Measurements from ENCODE around the gene LATS2.
A peak's percentile ranks its signal among the peaks of the same experiment; 100 is the strongest.

The LATS2 gene

GRCh38 chr13:21061029-21061763, at the start of gene LATS2:
Gene LATS2, minus strand, starts transcription at chr13:21061586. Its CDS starts 15,560 bp downstream, at chr13:21046026.
- Histone ChIP-seq H3K4me1 (ENCODE audit: control insufficient read depth, insufficient read depth, low read length) (peaks cover 13% of the 10 kb centered on the region), H3K4me3 (ENCODE audit: low read length in 2 of 2) (peak within 1 kb of the TSS; percentile 73 to 82), H3K36me3 (ENCODE audit: control insufficient read depth in 2 of 2, insufficient read depth in 2 of 2, low read length in 2 of 2) (no peaks in the 10 kb centered on the region), H3K27me3 (ENCODE audit: control insufficient read depth in 1 of 2, insufficient read depth in 2 of 2, low read length in 2 of 2) (no peaks in the 10 kb centered on the region), H3K9me3 (ENCODE audit: control insufficient read depth in 2 of 2, low read length in 2 of 2) (no peaks in the 10 kb centered on the region), H3K27ac (ENCODE audit: low read length) (peak within 1 kb of the TSS; percentile 95), H3K9ac (ENCODE audit: low read length in 2 of 2) (peak within 1 kb of the TSS; percentile 83 to 84)

GRCh38 chr13:21109168-21109567, 47.8 kb upstream of the LATS2 start:
- Histone ChIP-seq H3K27me3 (ENCODE audit: control insufficient read depth in 1 of 2, insufficient read depth in 2 of 2, low read length in 2 of 2) (no peaks in the 10 kb centered on the region), H3K4me3 (ENCODE audit: low read length in 2 of 2) (no peak overlapping the region), H3K9ac (ENCODE audit: low read length in 2 of 2) (no peak overlapping the region), H3K27ac (ENCODE audit: low read length) (no peak overlapping the region), H3K9me3 (ENCODE audit: control insufficient read depth in 2 of 2, low read length in 2 of 2) (no peaks in the 10 kb centered on the region), H3K36me3 (ENCODE audit: control insufficient read depth in 2 of 2, insufficient read depth in 2 of 2, low read length in 2 of 2) (no peaks in the 10 kb centered on the region), H3K4me1 (ENCODE audit: control insufficient read depth, insufficient read depth, low read length) (no peaks in the 10 kb centered on the region)

GRCh38 chr13:21106089-21106488, 44.7 kb upstream of the LATS2 start:
- H3K9me3 ChIP-seq (ENCODE audit: control insufficient read depth in 2 of 2, low read length in 2 of 2) = no peaks in the 10 kb centered on the region
- H3K27me3 ChIP-seq (ENCODE audit: control insufficient read depth in 1 of 2, insufficient read depth in 2 of 2, low read length in 2 of 2) = no peaks in the 10 kb centered on the region
- no peak overlapping the region for H3K4me3 ChIP-seq (ENCODE audit: low read length in 2 of 2)
- no peak overlapping the region for H3K9ac ChIP-seq (ENCODE audit: low read length in 2 of 2)
- no peaks in the 10 kb centered on the region for H3K36me3 ChIP-seq (ENCODE audit: control insufficient read depth in 2 of 2, insufficient read depth in 2 of 2, low read length in 2 of 2)
- no peak overlapping the region for H3K27ac ChIP-seq (ENCODE audit: low read length)
- H3K4me1 ChIP-seq (ENCODE audit: control insufficient read depth, insufficient read depth, low read length) = no peaks in the 10 kb centered on the region

GRCh38 chr13:21104199-21105019, 43.0 kb upstream of the LATS2 start:
- Histone ChIP-seq H3K27me3 (ENCODE audit: control insufficient read depth in 1 of 2, insufficient read depth in 2 of 2, low read length in 2 of 2) (no peaks in the 10 kb centered on the region), H3K9ac (ENCODE audit: low read length in 2 of 2) (no peak overlapping the region), H3K27ac (ENCODE audit: low read length) (no peak overlapping the region), H3K4me3 (ENCODE audit: low read length in 2 of 2) (no peak overlapping the region), H3K36me3 (ENCODE audit: control insufficient read depth in 2 of 2, insufficient read depth in 2 of 2, low read length in 2 of 2) (no peaks in the 10 kb centered on the region), H3K4me1 (ENCODE audit: control insufficient read depth, insufficient read depth, low read length) (no peaks in the 10 kb centered on the region), H3K9me3 (ENCODE audit: control insufficient read depth in 2 of 2, low read length in 2 of 2) (no peaks in the 10 kb centered on the region)

GRCh38 chr13:21101865-21102576, 40.6 kb upstream of the LATS2 start:
- no peaks in the 10 kb centered on the region for H3K27me3 ChIP-seq (ENCODE audit: control insufficient read depth in 1 of 2, insufficient read depth in 2 of 2, low read length in 2 of 2)
- no peaks in the 10 kb centered on the region for H3K36me3 ChIP-seq (ENCODE audit: control insufficient read depth in 2 of 2, insufficient read depth in 2 of 2, low read length in 2 of 2)
- no peaks in the 10 kb centered on the region for H3K4me1 ChIP-seq (ENCODE audit: control insufficient read depth, insufficient read depth, low read length)
- no peaks in the 10 kb centered on the region for H3K9me3 ChIP-seq (ENCODE audit: control insufficient read depth in 2 of 2, low read length in 2 of 2)
- H3K9ac ChIP-seq (ENCODE audit: low read length in 2 of 2) = no peak overlapping the region
- H3K27ac ChIP-seq (ENCODE audit: low read length) = no peak overlapping the region
- no peak overlapping the region for H3K4me3 ChIP-seq (ENCODE audit: low read length in 2 of 2)

GRCh38 chr13:21100994-21101757, 39.8 kb upstream of the LATS2 start:
- H3K27me3 ChIP-seq (ENCODE audit: control insufficient read depth in 1 of 2, insufficient read depth in 2 of 2, low read length in 2 of 2) = no peaks in the 10 kb centered on the region

GRCh38 chr13:21100211-21100610, 38.8 kb upstream of the LATS2 start:
- Histone ChIP-seq H3K9ac (ENCODE audit: low read length in 2 of 2) (no peak overlapping the region), H3K9me3 (ENCODE audit: control insufficient read depth in 2 of 2, low read length in 2 of 2) (no peaks in the 10 kb centered on the region)

More at GRCh38 chr13:21100994-21101757, 39.8 kb upstream of the LATS2 start:
- no peak overlapping the region for H3K27ac ChIP-seq (ENCODE audit: low read length)
- H3K9me3 ChIP-seq (ENCODE audit: control insufficient read depth in 2 of 2, low read length in 2 of 2) = no peaks in the 10 kb centered on the region
- no peak overlapping the region for H3K9ac ChIP-seq (ENCODE audit: low read length in 2 of 2)
- H3K4me1 ChIP-seq (ENCODE audit: control insufficient read depth, insufficient read depth, low read length) = no peaks in the 10 kb centered on the region
- H3K36me3 ChIP-seq (ENCODE audit: control insufficient read depth in 2 of 2, insufficient read depth in 2 of 2, low read length in 2 of 2) = no peaks in the 10 kb centered on the region
- H3K4me3 ChIP-seq (ENCODE audit: low read length in 2 of 2) = no peak overlapping the region

GRCh38 chr13:21095311-21095710, 33.9 kb upstream of the LATS2 start:
- no peaks in the 10 kb centered on the region for H3K9me3 ChIP-seq (ENCODE audit: control insufficient read depth in 2 of 2, low read length in 2 of 2)
- no peak overlapping the region for H3K4me3 ChIP-seq (ENCODE audit: low read length in 2 of 2)
- H3K36me3 ChIP-seq (ENCODE audit: control insufficient read depth in 2 of 2, insufficient read depth in 2 of 2, low read length in 2 of 2) = no peaks in the 10 kb centered on the region
- H3K27ac ChIP-seq (ENCODE audit: low read length) = no peak overlapping the region
- H3K4me1 ChIP-seq (ENCODE audit: control insufficient read depth, insufficient read depth, low read length) = no peaks in the 10 kb centered on the region
- no peak overlapping the region for H3K9ac ChIP-seq (ENCODE audit: low read length in 2 of 2)
- no peaks in the 10 kb centered on the region for H3K27me3 ChIP-seq (ENCODE audit: control insufficient read depth in 1 of 2, insufficient read depth in 2 of 2, low read length in 2 of 2)

More at GRCh38 chr13:21100211-21100610, 38.8 kb upstream of the LATS2 start:
- H3K27me3 ChIP-seq (ENCODE audit: control insufficient read depth in 1 of 2, insufficient read depth in 2 of 2, low read length in 2 of 2) = no peaks in the 10 kb centered on the region
- H3K27ac ChIP-seq (ENCODE audit: low read length) = no peak overlapping the region
- no peak overlapping the region for H3K4me3 ChIP-seq (ENCODE audit: low read length in 2 of 2)
- no peaks in the 10 kb centered on the region for H3K4me1 ChIP-seq (ENCODE audit: control insufficient read depth, insufficient read depth, low read length)
- no peaks in the 10 kb centered on the region for H3K36me3 ChIP-seq (ENCODE audit: control insufficient read depth in 2 of 2, insufficient read depth in 2 of 2, low read length in 2 of 2)

- H3K27me3 ChIP-seq (ENCODE audit: control insufficient read depth in 1 of 2, insufficient read depth in 2 of 2, low read length in 2 of 2) = no peaks in the 10 kb centered on the region
- H3K27ac ChIP-seq (ENCODE audit: low read length) = no peak overlapping the region
- no peaks in the 10 kb centered on the region for H3K36me3 ChIP-seq (ENCODE audit: control insufficient read depth in 2 of 2, insufficient read depth in 2 of 2, low read length in 2 of 2)
- H3K9ac ChIP-seq (ENCODE audit: low read length in 2 of 2) = no peak overlapping the region
- H3K9me3 ChIP-seq (ENCODE audit: control insufficient read depth in 2 of 2, low read length in 2 of 2) = no peaks in the 10 kb centered on the region
- H3K4me1 ChIP-seq (ENCODE audit: control insufficient read depth, insufficient read depth, low read length) = no peaks in the 10 kb centered on the region
- H3K4me3 ChIP-seq (ENCODE audit: low read length in 2 of 2) = no peak overlapping the region
Measured at GRCh38 chr13:21089830-21090229, 28.4 kb upstream of the LATS2 start.

GRCh38 chr13:21088534-21088933, 27.1 kb upstream of the LATS2 start:
- Histone ChIP-seq H3K4me3 (ENCODE audit: low read length in 2 of 2) (no peak overlapping the region), H3K9me3 (ENCODE audit: control insufficient read depth in 2 of 2, low read length in 2 of 2) (no peaks in the 10 kb centered on the region), H3K36me3 (ENCODE audit: control insufficient read depth in 2 of 2, insufficient read depth in 2 of 2, low read length in 2 of 2) (no peaks in the 10 kb centered on the region), H3K27ac (ENCODE audit: low read length) (no peak overlapping the region), H3K27me3 (ENCODE audit: control insufficient read depth in 1 of 2, insufficient read depth in 2 of 2, low read length in 2 of 2) (no peaks in the 10 kb centered on the region), H3K4me1 (ENCODE audit: control insufficient read depth, insufficient read depth, low read length) (no peaks in the 10 kb centered on the region), H3K9ac (ENCODE audit: low read length in 2 of 2) (no peak overlapping the region)
